SH-SY5Y (cell line): ENCODE data around the gene ICOS.

ENCODE experiments used
- GATA2 ChIP-seq: IDR thresholded peaks from 2 replicates; pipeline ENCODE4 v1.6.1; 2011; ENCODE audit warnings: mild to moderate bottlenecking, low read depth, low read length
- GATA3 ChIP-seq: IDR thresholded peaks from 2 replicates; pipeline ENCODE4 v1.6.1; 2011; ENCODE audit warnings: low read depth, mild to moderate bottlenecking, low read length, moderate library complexity

ICOS gene

GRCh38 chr2:203936535-203936934 is at the start of gene ICOS:
TSS of gene ICOS (plus strand) at chr2:203936763. CDS start at chr2:203936815, 52 bp downstream.
- TF ChIP-seq GATA3 (no peak), GATA2 (no peak)

GRCh38 chr2:203887677-203888076 is 48.9 kb upstream of the ICOS start:
- TF ChIP-seq GATA2 (no peak), GATA3 (no peak)

GRCh38 chr2:203889542-203889941 is 47.0 kb upstream of the ICOS start:
- TF ChIP-seq GATA2: no peak
- TF ChIP-seq GATA3: no peak

- TF ChIP-seq GATA3 (no peak), GATA2 (no peak)
Measured at GRCh38 chr2:203889944-203890343, 46.6 kb upstream of the ICOS start.

- TF ChIP-seq GATA2 (no peak), GATA3 (no peak)
Measured at GRCh38 chr2:203890733-203891132, 45.8 kb upstream of the ICOS start.

GRCh38 chr2:203891474-203891873 is 45.1 kb upstream of the ICOS start:
- no peak for TF ChIP-seq GATA2
- TF ChIP-seq GATA3: no peak

GRCh38 chr2:203892207-203892606 is 44.4 kb upstream of the ICOS start:
- no peak for TF ChIP-seq GATA3
- no peak for TF ChIP-seq GATA2

- TF ChIP-seq GATA2 (no peak), GATA3 (no peak)
Measured at GRCh38 chr2:203893401-203893800, 43.2 kb upstream of the ICOS start.

- no peak for TF ChIP-seq GATA2
- no peak for TF ChIP-seq GATA3
Measured at GRCh38 chr2:203893840-203894239, 42.7 kb upstream of the ICOS start.

- TF ChIP-seq GATA2 (no peak), GATA3 (no peak)
Measured at GRCh38 chr2:203894262-203894661, 42.3 kb upstream of the ICOS start.

GRCh38 chr2:203897544-203897943 is 39.0 kb upstream of the ICOS start:
- TF ChIP-seq GATA3 (no peak), GATA2 (no peak)

- TF ChIP-seq GATA2 (no peak), GATA3 (no peak)
Measured at GRCh38 chr2:203898657-203899056, 37.9 kb upstream of the ICOS start.

GRCh38 chr2:203900253-203900652 is 36.3 kb upstream of the ICOS start:
- TF ChIP-seq GATA3 (no peak), GATA2 (no peak)

- TF ChIP-seq GATA3 (no peak), GATA2 (no peak)
Measured at GRCh38 chr2:203904022-203904421, 32.5 kb upstream of the ICOS start.

GRCh38 chr2:203905656-203906055 is 30.9 kb upstream of the ICOS start:
- no peak for TF ChIP-seq GATA3
- TF ChIP-seq GATA2: no peak
